GM13977 (cell line): ENCODE measurements around the gene COL4A1.

ENCODE experiments used
- DNase-seq: peaks from one replicate; pipeline ENCODE4 v3.0.0; 2012; ENCODE audit warnings: low spot score
- in situ Hi-C: fragments of 300-500 bp; cut with MboI; formaldehyde crosslinking; loops from one replicate; pipeline ENCODE4 v1.12.0; 2022; ENCODE audit warnings: low sequenced_read_pairs, low pct_unique_long_range_greater_than_20kb, mixed read lengths, inconsistent platforms; ENCODE audit not compliant: unreplicated experiment
- TF ChIP-seq, protein P1 (sequence below): IDR thresholded peaks from 2 replicates; pipeline ENCODE4 v1.5.1; 2012; ENCODE audit warnings: mild to moderate bottlenecking, control low read depth; ENCODE audit not compliant: insufficient read depth; ENCODE audit errors: extremely low read depth, missing control alignments

COL4A1 gene

DNA sequence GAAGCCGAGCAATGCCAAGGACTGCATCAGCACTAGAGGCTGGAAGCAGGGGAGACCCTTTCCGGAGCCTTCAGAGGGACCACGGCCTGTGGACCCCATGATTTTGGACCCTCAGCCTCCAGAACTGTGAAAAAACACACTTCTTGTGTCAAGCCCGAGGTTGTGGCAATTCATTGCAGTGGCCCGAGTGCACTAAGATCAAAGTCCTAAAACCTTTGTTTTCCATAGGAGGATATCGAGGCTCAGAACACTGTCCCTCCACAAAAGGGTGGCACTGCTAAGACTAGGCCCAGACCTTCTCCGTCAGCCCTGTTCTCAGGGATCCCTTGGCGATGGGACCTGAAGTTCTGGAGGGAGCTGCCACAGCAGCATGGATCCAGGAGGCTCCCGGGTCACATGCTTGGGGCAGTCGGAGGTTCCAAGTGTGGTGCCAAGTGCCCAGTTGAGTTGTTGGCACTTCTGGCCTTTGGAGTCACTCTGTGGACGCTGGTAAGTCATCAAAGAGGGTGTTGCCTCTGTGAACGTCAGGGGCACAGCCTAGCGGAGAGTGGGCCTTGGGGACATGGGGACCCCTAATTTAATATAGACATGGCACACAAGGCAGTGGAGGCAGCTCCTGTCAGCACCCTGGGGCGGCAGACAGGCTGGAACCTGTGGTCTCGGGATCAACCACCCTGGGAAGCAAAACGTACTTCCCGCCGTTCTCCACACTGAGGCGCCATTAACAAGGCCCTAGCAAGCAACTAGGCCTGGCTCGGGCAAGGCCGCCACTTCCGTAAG, 199.2 kb downstream of the COL4A1 start:
- TF ChIP-seq, protein P1, sequence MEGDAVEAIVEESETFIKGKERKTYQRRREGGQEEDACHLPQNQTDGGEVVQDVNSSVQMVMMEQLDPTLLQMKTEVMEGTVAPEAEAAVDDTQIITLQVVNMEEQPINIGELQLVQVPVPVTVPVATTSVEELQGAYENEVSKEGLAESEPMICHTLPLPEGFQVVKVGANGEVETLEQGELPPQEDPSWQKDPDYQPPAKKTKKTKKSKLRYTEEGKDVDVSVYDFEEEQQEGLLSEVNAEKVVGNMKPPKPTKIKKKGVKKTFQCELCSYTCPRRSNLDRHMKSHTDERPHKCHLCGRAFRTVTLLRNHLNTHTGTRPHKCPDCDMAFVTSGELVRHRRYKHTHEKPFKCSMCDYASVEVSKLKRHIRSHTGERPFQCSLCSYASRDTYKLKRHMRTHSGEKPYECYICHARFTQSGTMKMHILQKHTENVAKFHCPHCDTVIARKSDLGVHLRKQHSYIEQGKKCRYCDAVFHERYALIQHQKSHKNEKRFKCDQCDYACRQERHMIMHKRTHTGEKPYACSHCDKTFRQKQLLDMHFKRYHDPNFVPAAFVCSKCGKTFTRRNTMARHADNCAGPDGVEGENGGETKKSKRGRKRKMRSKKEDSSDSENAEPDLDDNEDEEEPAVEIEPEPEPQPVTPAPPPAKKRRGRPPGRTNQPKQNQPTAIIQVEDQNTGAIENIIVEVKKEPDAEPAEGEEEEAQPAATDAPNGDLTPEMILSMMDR: no peak
- in situ Hi-C loops: loop anchor here (25.0 kb wide), 1 partner anchor 1145 kb away; no protein-coding TSS in a partner anchor
- no peak for DNase-seq

DNA sequence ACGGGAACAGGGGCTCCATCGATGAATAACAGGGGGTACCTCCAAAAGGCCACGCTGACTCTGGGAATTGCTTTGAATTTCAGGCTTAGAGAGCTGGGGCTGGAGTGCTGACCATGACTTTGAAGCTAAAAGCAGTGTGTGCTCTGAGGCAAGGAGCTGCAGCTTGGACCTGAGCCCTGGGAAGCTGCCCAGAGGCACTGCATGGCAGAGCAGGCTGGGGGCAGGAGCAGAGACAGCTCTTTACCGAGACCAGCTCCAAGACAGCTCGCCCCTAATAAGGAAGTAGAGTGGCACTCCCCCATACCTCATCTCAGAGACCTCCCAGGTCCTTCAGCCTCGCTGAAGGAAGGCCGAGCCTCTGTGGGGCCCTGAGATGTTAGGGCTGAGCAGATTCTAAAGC, 200.2 kb downstream of the COL4A1 start:
- TF ChIP-seq, protein P1: no peak
- in situ Hi-C loops: loop anchor here (25.0 kb wide), 1 partner anchor 1144 kb away; no protein-coding TSS in a partner anchor
- no peak for DNase-seq

DNA sequence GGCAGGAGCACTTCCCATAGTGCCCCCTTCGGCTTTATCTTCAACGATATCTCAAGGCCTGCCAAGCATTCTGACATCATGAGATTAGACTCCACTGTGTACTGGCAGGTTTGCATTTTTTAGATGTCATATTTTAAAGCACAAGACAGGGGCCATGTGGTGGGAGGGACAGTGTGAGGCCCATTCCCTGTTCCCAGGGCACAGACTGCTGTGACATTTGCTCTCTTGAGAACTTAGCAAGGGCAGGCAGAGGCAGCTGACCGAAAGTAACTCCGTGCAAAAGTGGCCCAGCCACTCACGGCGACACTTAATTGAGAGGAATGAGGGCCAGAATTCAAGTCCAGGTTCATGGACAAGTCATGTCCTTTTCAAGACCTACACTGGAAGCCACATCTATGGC, 201.8 kb downstream of the COL4A1 start:
- TF ChIP-seq, protein P1: no peak
- in situ Hi-C loops: loop anchor here (25.0 kb wide), 1 partner anchor 1143 kb away; no protein-coding TSS in a partner anchor
- no peak for DNase-seq

DNA sequence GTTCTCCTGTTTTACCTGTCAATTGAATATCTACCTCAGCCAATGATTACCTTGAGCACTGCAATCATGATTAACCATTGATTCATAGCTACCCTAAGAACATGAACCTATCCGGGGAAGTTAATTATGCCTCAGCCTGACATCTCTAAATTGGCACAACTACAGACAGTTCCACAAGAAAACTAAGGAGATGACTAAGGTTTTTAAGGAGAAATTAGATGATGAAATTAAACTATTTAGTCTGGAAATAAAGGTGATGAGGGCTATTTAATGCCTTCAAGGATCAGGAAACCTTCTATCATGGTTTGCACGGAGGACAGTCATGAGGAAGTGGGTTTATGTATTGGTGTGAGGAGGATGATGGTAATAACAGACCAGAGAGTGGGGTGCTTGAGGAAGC, 203.4 kb downstream of the COL4A1 start:
- in situ Hi-C loops: loop anchor here (25.0 kb wide), 1 partner anchor 1141 kb away; no protein-coding TSS in a partner anchor
- TF ChIP-seq, protein P1: no peak
- DNase-seq: no peak

DNA sequence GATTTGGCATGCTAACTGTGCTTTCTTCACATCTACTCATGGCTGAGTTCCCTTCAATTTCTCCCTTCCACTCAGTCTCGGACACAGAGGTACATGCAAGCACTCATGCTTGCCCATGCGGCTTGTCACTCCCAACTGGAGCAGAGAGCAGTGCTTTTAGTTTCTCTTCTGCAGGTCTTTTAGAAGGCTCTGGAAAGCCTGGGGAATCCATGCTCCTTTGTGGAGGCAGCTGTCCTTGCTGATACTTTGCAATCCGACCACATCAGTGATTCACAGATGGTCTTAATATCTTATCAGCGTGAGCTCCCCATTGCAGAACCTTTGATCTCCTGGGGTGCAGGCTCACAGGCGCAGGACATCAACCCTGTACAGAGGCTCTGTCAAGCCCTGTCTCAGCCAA, 203.9 kb downstream of the COL4A1 start:
- no peak for DNase-seq
- in situ Hi-C loops: loop anchor here (25.0 kb wide), 1 partner anchor 1141 kb away; no protein-coding TSS in a partner anchor
- TF ChIP-seq, protein P1: no peak

DNA sequence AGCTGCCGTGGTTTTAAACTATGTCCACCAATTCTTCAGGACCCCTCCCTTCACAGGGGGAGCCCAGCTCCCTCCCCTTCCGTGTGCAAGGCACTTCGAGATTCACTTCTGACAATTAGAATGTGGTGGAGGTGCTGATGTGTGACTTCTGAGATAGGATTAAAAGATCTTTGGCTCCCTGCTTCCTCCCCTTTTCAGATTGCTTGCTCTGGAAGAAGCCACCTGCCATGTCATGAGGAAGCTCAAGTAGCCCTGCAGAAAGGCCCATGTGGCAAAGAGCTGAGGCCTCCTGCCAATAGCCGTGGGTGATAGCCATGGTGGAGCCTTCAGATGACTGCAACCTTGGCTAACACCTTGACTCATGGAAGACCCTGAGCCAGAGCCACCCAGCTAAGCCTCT, 204.9 kb downstream of the COL4A1 start:
- TF ChIP-seq, protein P1: no peak
- in situ Hi-C loops: loop anchor here (25.0 kb wide), 1 partner anchor 1140 kb away; no protein-coding TSS in a partner anchor
- DNase-seq: no peak
